GM18508 (cell line): Measurements from ENCODE around the gene SDK2.

ENCODE experiments used
- ATAC-seq: cut with Tn5 transposase; IDR thresholded peaks from one replicate; pipeline ENCODE4 v1.9.1; 2021; ENCODE audit warnings: moderate number of reproducible peaks; ENCODE audit not compliant: insufficient read depth, unreplicated experiment

SDK2 gene

DNA sequence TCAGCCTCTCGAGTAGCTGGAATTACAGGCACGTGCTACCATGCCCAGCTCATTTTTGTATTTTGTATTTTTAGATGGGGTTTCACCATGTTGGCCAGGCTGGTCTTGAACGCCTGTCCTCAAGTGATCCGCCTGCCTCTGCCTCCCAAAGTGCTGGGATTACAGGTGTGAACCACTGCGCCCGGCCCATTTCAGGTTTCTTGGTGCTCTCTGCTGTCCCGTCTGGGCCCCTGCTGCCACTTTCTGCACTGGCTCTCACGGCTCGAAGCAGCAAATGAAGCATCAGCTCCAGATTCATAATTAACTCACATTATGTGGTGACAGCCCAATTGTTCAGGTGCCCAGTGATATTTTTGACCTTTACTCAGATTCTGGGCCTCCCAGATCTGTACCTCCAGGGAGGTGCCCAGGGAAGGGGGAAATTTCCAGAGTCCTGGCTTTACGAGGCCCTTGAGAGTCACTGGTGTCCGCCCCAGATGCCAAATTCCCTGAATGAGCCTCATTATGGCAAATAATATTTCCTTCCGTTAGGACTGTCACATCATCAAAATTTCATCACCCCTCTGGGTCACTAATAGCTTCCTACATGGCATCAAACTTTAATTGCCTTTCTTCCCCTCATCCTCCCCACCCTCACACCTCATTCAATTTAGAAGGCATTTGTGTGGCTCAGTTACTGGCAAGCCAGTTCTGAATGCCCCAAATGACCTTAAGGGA is 9.0 kb downstream of the SDK2 start:
- no peak for ATAC-seq

DNA sequence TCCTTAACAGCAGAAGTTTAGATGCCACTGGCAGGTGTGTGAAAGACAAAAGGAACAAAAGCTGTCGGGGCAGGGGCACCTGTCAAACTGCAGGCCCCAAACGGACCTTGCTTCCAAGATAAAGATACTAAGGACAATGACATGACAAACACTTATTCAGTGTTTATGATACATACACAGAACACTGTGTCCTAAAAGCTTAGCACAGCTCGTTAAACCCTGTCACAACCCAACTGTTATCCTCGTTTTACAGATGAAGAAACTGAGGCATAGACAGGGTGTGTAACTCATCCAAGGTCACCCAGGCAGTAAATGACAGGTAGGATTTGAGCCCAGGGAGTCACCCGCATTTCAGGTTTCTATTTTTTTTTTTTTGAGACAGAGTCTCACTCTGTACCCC is 9.6 kb downstream of the SDK2 start:
- no peak for ATAC-seq

DNA sequence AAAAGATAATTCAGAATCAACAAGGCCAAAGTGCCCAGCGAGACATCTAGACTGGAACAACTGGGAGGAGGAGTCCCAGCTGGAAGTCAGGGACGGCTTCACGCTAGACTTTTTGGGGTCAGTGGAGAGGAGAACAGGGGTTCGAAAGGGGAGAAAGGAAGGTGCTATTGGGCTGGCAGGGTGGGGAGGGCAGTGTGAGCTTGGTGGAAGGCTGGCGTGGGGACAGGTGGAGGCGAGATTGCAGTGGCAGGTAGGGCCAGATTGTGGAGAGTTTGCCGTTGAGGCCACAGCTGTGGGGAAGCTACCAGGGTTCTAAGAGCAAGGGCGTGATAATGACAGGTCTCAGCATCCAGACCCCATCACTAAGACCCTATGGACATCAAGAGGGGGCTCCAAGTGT is 10.5 kb downstream of the SDK2 start:
- no peak for ATAC-seq

DNA sequence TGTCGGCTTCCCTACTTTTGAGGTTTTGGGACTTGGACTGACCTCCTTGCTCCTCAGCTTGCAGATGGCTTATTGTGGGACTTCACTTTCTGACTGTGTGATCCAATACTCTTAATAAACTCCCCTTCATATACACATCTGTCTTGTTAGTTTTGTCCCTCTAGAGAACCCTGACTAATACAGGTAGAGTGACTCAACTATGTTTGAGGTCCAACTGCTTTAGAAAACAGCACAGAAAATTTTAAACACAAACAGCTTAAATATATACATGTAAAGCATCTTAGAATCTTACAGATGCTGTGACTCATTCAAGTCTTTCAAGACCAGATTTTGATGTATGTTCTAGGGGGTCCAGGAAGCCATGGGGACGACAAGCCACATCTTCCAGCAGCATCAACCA is 11.7 kb downstream of the SDK2 start:
- no peak for ATAC-seq

DNA sequence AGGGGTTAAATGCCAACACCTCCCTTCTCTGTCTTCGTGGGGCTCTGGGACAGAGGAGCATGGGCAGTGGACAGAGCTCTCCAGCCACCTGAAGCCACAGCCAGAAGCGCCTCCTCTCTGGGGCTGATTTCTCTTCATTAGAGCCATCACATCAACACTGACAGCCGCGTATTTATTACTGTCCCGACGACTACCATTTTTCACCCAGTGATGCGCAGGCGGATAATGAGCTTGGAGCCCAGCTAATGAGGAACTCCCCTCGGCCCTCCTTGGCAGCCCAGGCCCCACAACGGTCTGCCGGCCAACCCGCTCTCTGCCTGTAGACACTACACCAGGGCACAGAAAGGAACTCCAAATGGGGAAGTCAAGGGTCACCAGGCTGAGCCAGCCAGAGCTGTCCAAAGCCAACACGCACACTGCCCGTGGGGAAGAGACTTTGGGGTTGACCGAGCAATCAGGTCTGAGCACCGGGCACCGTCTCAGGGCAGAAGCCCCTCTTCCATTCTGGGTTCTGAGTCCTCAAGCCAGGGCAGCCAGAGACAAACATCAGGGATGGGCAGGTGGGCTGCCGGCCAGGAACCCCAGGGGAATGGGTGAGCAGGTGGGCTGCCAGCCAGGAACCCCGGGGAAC is 13.2 kb downstream of the SDK2 start:
- ATAC-seq = no peak

DNA sequence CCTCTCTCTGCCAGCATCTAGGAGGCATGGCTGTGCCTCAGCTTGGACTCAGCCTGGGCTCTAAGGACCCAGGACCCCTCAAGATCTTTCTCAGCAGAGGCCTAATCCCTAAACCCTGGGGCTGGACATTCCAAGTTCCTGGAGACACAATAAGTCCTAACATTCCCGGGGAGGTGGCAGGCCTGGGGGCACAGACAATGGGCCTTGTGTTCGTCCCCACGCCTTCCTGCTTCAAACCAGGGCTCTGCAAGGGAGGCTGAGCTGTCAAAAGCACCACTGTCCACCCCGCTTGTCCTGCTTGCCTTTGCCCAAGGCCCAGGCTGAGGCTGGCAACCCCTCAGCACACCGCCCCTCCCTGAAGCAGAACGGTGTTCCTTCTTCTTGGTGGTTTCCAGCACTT is 13.7 kb downstream of the SDK2 start:
- no peak for ATAC-seq

DNA sequence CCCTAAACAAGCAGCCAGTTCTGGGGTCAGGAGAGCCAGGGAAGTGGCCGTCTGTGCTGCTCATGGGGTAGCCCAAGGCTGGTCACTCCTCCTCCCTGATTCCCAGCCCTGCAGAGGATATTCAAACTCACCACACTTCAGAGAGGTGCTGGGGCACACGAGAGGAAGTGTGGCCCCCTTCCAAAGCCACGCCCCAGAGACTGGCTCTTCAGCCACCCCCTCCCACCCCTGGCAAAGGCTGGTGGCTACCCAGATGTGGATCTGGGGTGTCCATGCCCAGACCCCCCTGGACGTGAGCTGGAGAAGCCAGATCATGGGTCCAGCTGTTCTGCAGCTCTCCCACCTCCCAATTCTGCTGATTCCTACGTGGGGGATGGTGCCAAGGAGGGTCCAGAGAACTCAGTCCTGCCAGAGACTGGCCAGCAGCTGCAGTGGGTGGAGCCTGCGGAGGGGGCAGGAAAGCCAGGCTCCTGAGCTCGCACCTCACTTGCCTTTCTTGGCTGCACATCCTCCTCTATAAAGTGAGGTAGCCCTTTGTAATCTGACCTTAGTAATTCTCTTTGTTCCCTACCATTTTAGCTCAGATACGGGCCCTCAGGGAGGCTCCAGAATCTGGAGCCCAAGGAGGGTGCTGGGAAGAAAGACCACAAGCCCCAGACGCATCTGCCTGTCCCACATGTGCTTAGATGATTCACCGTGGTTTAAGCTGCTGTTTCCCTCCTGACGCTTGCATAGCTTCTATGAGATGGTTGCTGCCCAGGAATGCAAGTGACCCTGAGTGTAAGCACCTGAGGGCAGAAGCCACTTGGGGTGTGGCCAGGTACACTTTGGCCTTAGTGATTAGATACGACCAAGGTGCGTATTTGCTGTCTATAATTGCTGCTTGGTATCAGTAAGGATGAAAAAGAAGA is 15.3 kb downstream of the SDK2 start:
- no peak for ATAC-seq

DNA sequence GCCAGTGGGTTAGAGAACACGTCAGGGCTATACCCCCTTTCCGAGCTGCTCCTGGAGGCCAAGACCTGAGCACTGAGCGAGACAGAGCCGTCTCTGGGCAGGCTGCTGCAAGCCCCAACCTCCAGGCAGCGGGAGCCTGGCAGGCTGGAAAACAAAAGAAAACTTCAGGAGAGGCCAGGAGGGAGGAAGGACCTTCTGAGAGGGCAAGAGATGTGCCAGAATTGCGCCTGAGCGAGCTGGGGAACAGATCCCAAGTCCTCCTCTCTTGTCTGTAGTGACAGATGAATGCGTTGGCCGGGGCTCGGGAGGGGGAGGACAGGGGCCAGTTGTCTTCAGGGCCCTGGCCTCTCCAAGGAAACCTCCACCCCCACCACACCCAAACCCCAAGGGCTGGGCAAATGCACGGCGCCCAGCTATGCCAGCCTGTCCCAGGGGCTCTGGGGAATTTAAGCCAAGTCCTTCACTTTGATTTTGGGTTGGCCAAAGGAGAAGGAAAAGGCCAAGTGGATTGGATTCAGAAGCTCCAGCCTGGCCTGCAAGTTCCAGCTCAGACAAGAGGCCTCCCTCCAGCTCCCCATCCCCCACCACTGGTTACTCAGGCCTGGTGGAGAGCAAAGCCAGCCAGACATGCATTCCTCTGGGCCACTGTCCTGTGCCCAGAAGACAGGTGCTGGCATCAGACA is 18.1 kb downstream of the SDK2 start:
- no peak for ATAC-seq

DNA sequence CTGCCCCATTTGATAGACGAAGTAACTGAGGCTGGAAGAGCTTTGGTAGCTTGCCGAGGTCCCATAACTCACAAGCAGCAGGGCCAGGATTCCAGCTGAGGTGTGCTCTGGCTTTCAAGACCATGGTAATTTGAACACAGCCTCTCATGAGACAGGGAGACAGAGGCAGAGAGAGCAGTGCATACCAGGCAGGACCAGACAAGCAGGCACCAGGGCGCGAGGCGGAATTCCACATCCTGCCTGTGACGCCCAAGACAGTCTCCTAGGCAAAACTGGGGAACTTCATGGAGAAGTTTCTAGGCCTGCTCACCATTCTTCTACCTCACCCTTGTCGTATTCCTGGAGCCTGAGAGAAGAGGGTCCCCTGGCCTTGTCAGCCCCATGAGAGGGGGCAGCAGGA is 19.2 kb downstream of the SDK2 start:
- no peak for ATAC-seq

DNA sequence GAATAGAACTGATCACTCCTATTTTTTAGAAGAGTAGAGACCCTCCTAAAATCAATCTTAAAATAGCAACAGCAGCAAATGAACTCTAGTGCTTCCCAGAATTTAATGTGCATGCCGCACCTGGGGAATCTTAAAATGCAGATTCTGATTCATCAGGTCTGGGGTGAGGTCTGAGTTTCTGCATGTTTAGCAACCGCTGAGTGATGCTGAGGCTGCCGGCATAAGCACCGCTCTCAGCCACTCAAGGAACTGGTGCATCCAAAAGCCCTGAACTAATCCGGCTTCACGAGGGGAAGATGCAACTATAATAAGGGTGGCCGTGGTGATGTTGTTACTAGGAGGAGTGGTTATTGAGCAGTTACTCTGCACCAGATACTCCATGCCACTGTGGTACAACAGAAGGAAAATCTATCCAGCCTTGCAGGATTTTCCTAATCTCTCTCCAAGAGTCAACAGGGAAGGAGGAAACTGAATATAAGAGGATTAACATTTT is 19.7 kb downstream of the SDK2 start:
- no peak for ATAC-seq

DNA sequence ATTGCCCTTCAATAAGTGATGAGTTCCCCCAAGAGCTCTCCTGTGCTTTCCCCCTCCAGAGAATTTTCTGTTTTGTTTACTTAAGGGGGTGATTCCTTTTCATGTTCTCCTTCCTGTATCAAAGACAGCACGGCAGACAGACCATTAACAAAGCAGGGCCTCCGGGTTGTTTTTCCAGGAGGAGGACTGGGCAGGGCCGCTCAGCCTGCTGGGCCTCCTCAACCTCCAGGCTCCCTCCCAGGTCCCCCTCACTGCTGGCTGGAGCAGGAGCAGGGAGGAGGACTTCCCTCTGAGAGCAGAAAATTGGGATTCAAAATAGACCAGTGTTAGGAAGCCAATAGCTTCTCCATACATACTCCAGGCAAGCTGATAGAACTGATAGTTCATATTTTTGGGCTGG is 20.4 kb downstream of the SDK2 start:
- ATAC-seq = no peak

DNA sequence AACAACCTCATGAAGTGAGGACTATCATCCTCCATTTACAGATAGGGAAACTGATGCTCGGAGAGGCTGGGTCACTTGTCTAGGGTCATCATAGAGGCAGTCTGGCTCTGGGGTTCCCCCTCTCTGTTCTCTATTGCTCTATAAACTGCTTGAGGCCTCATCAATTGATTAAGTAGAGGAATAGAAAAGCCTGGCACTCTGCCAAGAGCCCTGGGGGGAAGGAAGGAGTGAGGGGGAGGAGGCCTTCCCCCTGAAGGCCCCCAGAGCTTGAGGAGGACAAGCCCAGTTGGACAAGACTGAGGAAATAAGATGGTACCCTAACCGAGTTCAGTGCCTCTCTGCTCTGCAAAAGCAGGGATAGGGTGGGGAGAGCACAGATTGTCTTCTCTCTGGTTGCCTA is 21.0 kb downstream of the SDK2 start:
- ATAC-seq = no peak

DNA sequence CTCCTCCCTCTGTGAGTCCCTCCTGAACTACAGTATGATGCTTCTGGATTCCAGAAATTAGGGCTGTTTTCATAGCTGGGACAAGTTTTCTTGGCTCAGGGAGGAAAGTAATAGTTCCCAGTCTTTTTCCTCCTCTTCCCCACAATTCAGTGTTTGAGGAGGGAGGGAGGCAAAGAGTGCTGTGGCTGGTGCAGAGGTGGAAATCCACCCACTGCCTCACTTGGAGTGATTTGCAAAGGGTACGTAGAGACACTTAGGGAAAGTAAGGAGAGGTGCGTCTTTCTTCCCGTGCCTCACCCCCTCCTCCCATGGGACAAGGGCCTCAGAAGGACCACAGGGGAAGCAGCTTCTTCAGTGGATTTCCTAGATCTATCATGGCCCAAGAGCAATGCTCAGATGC is 21.9 kb downstream of the SDK2 start:
- ATAC-seq = no peak

DNA sequence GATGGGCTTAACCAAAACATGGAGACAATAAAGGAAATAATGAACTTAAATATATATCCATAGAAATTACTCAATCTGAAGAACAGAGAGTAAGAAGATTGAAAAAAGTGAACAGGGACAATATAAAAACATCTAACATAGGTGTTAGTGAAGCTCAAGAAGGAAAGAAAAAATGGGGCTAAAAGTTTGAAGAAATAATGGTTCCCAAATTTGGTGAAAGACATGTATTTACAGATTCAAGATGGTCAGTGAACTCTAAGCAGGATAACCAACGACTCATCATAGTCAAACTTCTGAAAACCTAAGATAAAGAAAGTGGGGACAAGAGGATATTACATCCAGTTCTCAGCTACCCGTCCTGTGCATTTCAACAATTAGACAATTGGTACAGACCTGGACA is 22.6 kb downstream of the SDK2 start:
- no peak for ATAC-seq

DNA sequence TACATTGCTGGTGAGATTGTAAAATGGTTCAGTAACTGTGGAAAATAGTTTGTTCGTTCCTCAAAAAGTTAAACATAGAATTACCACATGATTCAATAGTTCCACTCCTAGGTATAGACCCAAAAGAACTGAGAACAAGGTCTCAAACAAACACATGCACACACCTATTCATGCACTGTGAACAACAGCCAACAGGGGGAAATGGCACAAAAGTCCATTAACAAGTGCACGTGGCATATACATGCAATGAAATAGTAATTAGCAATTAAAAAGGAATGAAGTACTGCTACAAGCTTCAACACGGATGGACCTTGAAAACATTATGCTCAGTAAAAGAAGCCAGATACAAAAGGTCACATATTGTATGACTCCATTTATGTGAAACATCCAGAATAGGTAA is 23.8 kb downstream of the SDK2 start:
- no peak for ATAC-seq

DNA sequence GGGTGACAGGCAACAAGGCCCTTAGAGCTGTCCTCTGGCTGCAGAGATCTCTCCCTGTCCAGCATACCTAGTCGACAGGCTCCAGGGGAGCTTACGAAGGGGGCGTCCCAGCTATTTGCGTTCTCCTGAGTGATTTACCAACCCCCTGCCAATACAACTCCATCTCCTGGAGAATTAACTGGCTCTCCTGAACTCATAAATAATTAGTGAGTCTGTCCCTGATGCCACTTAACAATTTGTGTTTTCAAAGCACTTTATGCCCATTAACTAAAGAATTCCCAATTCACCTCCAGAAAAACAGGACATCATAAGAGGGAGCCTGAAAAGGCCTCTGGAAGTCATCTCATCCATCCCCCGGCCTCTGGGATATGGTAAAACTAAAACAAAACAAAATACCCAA is 26.7 kb downstream of the SDK2 start:
- no peak for ATAC-seq

DNA sequence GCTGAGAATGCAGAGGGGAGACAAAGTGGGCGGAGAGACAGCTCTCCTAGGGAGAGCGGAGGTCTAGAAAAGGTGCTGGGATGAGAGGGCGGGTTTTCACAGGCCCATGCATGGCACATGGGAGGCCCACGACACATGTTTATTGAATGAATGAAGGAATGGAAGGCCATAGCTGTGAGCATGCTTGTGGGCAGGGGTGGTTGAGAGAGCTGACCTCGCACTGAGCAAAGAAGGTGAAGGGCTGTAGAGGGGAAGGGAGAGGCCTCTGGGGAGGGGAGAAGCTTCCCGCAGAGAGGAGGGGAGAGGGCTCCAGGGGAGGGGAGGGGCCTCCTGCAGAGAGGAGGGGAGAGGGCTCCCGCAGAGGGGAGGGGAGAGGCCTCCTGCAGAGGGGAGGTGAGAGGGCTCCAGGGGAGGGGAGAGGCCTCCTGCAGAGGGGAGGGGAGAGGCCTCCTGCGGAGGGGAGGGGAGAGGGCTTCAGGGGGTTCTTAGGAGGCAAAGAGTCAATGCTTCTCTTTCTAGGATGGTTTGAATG is 27.3 kb downstream of the SDK2 start:
- no peak for ATAC-seq

DNA sequence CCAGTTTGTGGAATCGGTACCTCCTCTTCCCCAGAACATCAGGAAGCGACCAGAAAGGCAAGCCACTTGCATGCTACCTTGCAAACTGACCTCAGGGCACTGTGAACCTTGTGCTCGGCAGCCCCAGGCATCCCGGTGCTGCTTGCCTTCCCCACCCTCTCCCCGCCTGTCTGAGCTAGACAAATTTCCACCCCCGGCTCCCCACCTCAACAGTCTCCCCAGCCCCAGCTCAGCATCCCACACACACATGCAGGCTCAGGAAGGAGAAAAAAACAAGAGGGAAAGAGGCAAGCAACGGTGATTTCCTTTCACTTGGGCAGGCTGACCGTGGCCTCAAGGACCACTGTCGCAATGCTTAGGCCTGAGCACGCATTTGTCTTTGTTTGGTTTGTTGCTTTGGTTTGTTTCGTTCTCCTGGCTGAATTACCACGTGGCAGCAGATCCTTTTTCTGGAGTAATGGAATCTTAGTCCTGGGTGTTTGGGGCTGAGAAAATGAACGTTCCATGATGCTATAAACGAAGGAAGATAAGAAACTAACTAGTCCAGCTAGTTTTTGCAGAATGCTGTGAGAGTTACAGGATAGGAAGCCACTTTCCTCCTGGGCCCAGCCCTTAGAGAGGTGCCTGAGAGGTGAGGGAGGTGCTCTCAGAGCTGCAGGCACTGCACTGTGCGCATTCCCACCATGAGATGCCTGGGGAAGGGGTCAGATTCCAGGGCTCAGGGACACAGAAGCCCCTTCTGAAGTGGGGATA is 27.9 kb downstream of the SDK2 start:
- no peak for ATAC-seq

DNA sequence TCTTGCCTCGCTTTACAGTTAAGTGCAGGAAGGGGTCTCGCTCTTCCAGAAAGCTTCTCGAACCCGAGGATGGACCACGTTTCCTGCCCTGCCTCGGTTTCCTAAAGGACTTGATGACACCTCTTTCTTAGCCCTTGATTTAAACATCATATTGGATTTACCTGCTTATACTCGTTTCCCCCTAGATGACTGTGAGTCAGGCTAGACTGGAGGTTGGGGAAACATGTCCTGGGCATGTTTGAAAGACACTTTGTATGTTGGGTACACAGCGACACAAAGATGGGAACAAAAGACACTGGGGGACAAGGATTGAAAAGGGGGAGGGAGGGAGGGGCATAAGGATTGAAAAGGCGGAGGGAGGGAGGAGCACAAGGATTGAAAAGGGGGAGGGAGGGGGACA is 30.0 kb downstream of the SDK2 start:
- no peak for ATAC-seq
